Measurements from ENCODE around the gene CENPS. TPM values are rescaled to one million over a fixed set of nuclear protein-coding genes. Genes with fewer than 3 reads are reported as not detected.
A peak's percentile ranks its signal among the peaks of the same experiment; 100 is the strongest.

Gene CENPS
- total and polyA plus RNA-seq, 9 of the 15 experiments (the other 6 are each of a cell fraction or from before 2014, with no cell fraction given), result 10.2 to 36.0 (median 26.0) TPM

DNA sequence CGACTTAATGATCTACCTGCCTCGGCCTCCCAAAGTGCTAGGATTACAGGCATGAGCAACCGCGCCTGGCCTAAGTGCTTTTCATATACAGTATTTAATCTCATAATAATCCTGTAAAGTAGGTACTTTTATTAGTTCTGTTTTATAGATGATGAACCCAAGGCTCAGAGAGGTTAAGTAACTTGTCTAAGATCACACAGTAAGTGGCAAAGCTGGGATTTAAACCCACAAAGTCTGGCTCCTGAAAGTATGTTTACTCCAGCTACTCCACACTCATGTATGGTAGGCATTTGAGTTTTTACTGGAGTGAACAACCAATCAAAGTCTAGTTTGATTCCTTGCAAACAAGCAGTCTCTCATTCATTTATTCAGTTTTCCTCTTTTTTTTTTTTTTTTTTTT, 39.8 kb downstream of the CENPS start (continued):
- TF ChIP-seq, protein P1, sequence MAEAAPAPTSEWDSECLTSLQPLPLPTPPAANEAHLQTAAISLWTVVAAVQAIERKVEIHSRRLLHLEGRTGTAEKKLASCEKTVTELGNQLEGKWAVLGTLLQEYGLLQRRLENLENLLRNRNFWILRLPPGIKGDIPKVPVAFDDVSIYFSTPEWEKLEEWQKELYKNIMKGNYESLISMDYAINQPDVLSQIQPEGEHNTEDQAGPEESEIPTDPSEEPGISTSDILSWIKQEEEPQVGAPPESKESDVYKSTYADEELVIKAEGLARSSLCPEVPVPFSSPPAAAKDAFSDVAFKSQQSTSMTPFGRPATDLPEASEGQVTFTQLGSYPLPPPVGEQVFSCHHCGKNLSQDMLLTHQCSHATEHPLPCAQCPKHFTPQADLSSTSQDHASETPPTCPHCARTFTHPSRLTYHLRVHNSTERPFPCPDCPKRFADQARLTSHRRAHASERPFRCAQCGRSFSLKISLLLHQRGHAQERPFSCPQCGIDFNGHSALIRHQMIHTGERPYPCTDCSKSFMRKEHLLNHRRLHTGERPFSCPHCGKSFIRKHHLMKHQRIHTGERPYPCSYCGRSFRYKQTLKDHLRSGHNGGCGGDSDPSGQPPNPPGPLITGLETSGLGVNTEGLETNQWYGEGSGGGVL (CRISPR knock-in tag; IDR thresholded peaks at IDR 0.05), result no peak
- TF ChIP-seq ZC3H8 (IDR thresholded peaks at IDR 0.05) (no peak), ADNP (tag; IDR thresholded peaks at IDR 0.05) (0 out of 2 replicates have a peak, but pooled peaks have one; percentile 31), SMARCA5 (IDR thresholded peaks at IDR 0.05) (0 out of 2 replicates have a peak, but pooled peaks have one; percentile 63), ZFP36 (IDR thresholded peaks at IDR 0.05; ENCODE audit: low read depth, low read length, partially characterized antibody) (peak; percentile 77), ZNF174 (CRISPR knock-in tag; IDR thresholded peaks at IDR 0.05) (no peak), BMI1 (IDR thresholded peaks at IDR 0.05; ENCODE audit: low read length) (no peak), HNRNPL (IDR thresholded peaks at IDR 0.05; ENCODE audit: low read depth, low read length) (no peak)
- TF ChIP-seq, protein P2, sequence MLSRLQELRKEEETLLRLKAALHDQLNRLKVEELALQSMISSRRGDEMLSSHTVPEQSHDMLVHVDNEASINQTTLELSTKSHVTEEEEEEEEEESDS (CRISPR knock-in tag; IDR thresholded peaks at IDR 0.05), result no peak
- TF ChIP-seq, protein P3, sequence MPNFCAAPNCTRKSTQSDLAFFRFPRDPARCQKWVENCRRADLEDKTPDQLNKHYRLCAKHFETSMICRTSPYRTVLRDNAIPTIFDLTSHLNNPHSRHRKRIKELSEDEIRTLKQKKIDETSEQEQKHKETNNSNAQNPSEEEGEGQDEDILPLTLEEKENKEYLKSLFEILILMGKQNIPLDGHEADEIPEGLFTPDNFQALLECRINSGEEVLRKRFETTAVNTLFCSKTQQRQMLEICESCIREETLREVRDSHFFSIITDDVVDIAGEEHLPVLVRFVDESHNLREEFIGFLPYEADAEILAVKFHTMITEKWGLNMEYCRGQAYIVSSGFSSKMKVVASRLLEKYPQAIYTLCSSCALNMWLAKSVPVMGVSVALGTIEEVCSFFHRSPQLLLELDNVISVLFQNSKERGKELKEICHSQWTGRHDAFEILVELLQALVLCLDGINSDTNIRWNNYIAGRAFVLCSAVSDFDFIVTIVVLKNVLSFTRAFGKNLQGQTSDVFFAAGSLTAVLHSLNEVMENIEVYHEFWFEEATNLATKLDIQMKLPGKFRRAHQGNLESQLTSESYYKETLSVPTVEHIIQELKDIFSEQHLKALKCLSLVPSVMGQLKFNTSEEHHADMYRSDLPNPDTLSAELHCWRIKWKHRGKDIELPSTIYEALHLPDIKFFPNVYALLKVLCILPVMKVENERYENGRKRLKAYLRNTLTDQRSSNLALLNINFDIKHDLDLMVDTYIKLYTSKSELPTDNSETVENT (CRISPR knock-in tag; IDR thresholded peaks at IDR 0.05), result no peak
- TF ChIP-seq, protein P4, sequence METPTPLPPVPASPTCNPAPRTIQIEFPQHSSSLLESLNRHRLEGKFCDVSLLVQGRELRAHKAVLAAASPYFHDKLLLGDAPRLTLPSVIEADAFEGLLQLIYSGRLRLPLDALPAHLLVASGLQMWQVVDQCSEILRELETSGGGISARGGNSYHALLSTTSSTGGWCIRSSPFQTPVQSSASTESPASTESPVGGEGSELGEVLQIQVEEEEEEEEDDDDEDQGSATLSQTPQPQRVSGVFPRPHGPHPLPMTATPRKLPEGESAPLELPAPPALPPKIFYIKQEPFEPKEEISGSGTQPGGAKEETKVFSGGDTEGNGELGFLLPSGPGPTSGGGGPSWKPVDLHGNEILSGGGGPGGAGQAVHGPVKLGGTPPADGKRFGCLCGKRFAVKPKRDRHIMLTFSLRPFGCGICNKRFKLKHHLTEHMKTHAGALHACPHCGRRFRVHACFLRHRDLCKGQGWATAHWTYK (CRISPR knock-in tag; IDR thresholded peaks at IDR 0.05), result no peak
- TF ChIP-seq, protein P5, sequence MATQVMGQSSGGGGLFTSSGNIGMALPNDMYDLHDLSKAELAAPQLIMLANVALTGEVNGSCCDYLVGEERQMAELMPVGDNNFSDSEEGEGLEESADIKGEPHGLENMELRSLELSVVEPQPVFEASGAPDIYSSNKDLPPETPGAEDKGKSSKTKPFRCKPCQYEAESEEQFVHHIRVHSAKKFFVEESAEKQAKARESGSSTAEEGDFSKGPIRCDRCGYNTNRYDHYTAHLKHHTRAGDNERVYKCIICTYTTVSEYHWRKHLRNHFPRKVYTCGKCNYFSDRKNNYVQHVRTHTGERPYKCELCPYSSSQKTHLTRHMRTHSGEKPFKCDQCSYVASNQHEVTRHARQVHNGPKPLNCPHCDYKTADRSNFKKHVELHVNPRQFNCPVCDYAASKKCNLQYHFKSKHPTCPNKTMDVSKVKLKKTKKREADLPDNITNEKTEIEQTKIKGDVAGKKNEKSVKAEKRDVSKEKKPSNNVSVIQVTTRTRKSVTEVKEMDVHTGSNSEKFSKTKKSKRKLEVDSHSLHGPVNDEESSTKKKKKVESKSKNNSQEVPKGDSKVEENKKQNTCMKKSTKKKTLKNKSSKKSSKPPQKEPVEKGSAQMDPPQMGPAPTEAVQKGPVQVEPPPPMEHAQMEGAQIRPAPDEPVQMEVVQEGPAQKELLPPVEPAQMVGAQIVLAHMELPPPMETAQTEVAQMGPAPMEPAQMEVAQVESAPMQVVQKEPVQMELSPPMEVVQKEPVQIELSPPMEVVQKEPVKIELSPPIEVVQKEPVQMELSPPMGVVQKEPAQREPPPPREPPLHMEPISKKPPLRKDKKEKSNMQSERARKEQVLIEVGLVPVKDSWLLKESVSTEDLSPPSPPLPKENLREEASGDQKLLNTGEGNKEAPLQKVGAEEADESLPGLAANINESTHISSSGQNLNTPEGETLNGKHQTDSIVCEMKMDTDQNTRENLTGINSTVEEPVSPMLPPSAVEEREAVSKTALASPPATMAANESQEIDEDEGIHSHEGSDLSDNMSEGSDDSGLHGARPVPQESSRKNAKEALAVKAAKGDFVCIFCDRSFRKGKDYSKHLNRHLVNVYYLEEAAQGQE (IDR thresholded peaks at IDR 0.05; ENCODE audit: borderline replicate concordance), result no peak
- TF ChIP-seq, protein P5 (CRISPR knock-in tag; IDR thresholded peaks at IDR 0.05; ENCODE audit: low read depth), result no peak
- TF ChIP-seq, protein P6, sequence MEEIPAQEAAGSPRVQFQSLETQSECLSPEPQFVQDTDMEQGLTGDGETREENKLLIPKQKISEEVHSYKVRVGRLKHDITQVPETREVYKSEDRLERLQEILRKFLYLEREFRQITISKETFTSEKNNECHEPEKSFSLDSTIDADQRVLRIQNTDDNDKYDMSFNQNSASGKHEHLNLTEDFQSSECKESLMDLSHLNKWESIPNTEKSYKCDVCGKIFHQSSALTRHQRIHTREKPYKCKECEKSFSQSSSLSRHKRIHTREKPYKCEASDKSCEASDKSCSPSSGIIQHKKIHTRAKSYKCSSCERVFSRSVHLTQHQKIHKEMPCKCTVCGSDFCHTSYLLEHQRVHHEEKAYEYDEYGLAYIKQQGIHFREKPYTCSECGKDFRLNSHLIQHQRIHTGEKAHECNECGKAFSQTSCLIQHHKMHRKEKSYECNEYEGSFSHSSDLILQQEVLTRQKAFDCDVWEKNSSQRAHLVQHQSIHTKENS (CRISPR knock-in tag; IDR thresholded peaks at IDR 0.05), result no peak

Data from K562 (cell line).